HTERT RPE-1 (cell line): ENCODE measurements around the gene FOSL1.
"Not testable (repeated sequence)": the region's sequence is repeated elsewhere in the genome, so short reads cannot be mapped to it uniquely, and the experiment has no call there.

Experiments
- in situ Hi-C: fragments of 300-500 bp; cut with MboI; formaldehyde crosslinking; loops from 4 replicates; pipeline ENCODE4 v1.14.3; 2020; ENCODE audit warnings: low sequenced_read_pairs

The FOSL1 gene

DNA sequence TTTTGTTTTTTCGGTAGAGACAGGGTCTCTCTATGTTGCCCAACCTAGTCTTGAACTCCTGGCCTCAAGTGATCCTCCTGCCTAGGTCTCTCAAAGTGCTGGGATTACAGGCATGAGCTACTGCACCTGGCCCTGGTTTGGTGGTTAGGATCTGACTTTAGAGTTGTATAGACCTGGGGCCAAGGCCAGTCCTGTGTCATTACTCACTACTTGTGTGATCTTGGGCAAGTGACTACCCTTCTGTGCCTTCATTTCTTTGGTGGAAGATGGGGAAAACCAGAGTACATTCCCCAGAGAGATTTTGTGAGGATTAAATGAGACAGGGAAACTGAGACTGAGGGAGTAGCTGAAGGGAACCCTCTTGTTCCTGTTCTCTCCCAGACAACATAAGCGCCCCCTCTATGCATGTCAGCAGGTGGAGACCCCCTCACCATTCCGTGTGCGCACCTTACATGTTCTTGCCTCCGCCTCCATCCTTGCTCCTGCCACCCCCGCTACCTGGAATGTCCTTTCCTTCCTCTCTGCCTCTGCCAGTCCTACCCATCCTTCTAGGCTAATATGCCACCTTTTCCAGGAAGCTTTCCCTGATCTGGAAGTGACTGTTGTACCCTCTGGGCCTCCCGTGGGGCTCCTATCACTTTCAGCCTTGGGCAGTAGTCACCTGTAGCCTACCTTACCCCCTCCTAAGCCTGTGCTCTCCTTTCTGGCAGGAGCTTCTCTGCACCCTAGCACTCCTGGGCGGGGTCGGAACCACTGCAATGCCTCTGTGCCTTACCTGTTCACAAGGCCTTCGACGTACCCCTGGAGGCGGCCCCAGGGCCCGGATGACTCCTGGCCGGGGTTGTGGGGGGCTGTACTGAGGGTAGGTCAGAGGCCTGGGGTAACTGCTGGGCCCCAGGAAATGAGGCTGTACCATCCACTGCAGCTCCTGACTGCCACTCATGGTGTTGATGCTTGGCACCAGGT, 3.9 kb downstream of the FOSL1 start:
- in situ Hi-C loops, result no loop called here

- in situ Hi-C loops, result no loop called here
These were observed 4.7 kb downstream of the FOSL1 start for GRCh38 chr11:65895482-65895981.

- in situ Hi-C loops, result no loop called here
These were observed 6.1 kb downstream of the FOSL1 start for GRCh38 chr11:65894034-65894591.

DNA sequence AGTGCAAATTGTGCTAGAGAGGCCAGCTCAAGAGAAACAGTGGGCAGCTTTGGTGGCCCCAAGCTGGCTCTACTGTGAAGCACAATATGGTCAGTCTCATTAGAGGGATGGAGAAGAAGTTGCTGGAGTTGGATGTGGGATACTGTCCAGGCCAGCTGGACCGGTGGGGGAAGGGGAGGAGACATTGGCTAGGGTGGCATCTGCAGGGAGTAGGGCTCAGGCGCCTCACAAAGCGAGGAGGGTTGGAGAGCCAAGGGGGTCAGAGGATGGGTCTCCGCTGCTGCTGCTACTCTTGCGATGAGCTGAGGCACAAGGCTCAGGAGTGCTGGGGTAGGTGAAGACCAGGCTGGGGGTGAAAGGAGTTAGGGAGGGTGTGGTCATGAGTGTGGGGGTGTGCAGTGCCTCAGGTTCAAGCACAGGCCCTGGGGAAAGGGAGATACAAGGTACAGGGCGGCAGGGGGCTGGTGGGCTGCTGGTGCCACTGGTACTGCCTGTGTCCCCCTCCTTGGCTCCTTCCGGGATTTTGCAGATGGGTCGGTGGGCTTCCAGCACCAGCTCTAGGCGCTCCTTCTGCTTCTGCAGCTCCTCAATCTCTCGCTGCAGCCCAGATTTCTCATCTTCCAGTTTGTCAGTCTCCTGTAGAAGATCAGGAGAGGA, 7.4 kb downstream of the FOSL1 start:
- in situ Hi-C loops, result no loop called here

DNA sequence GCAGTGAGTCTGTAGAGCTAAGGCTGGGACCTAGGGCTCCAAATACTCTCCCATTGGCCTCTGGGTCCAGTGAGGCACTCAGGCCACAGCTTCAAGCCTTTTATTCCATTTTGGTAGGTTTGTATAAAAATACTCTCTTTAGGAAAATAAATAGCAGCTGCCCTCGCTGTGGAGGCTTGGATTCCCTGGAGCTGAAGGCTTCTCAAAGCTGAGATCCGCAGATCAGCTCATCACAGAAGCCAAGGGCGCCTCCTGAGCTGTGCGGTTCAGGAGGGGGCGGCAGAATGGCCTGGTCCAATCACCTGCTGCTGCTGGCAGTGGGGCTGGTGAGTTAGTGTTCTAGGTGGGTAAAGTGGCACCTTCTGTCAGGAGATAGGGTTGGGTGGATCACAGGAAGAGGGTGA, 8.0 kb downstream of the FOSL1 start:
- in situ Hi-C loops, result not testable (repeated sequence)

DNA sequence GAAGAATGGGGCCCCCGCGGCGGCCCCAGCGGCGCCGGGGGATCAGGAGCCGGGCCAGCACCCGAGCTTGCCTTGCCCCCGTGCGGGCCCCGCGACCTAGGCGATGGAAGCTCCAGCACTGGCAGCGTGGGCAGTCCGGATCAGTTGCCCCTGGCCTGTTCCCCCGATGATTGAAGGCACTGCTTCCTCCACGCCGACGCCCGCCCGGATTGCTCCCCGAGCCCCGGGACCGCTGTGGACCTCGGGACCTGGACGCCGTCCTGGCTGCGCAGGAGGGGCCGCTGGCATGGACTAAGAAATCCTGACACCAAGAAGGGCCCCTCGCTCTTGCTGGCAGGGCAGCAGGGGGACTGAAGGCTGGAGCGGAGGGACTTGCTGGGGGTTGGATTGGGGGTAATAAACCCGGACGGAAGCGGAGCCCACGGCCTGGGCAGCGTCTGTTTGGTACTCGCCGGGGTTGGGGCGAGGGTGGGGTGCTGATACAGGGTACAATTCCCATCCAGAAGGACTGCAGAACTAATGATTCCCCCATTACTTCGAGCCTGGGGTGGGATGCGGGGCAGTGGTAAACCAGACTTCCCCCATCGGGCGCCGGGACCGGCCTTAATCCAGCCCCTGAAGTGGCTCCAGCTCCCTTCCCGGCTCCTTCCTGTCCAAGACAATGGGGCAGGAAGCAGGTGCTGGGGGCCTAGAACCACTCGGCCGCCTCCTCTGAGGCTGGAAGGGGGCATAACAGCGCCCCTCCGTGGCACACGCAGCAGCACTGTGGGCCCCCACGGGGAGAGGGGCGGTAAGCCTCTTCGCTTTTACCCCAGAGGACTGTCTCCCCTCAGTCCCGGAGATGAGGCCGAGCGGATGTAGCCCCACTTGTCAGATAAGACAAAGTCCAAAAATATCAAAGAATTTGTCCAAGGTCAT, 8.7 kb downstream of the FOSL1 start:
- in situ Hi-C loops, result no loop called here

DNA sequence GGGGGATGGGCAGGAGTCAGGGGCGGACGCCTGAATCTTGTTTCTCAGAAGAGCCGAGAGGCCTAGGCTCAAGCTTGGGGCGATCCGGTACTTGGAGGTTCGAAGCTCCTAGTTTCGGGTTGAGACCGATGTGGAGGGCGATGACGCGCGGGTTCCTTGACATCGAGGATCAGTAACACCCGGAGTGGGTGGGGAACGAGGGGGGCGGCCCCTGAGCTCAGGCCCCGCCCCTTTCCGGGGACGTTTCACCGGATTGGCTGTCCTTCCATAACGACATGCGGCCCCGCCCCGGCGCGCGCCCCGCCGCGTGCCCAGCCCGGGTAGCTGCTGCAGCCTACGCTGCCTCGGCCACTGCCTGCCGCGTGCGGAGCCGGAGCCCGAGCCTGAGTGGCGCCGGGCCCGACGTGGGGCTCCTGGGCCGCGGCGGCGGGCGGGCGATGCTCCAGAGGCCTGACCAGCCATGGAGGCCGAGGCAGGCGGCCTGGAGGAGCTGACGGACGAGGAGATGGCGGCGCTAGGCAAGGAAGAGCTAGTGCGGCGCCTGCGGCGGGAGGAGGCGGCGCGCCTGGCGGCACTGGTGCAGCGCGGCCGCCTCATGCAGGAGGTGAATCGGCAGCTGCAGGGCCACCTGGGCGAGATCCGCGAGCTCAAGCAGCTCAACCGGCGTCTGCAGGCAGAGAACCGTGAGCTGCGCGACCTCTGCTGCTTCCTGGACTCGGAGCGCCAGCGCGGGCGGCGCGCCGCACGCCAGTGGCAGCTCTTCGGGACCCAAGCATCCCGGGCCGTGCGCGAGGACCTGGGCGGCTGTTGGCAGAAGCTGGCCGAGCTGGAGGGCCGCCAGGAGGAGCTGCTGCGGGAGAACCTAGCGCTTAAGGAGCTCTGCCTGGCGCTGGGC, 9.6 kb downstream of the FOSL1 start, which contains the start of gene CCDC85B:
Gene CCDC85B, plus strand, starts transcription at position 350 of the 895 bp plus-strand sequence. Its CDS starts 111 bp downstream, at position 461.
- in situ Hi-C loops, result no loop called here

- in situ Hi-C loops, result no loop called here
These were observed 11.9 kb downstream of the FOSL1 start, which contains the start of gene FIBP for GRCh38 chr11:65888163-65888814. Gene FIBP (minus strand): TSS chr11:65888471. CDS start chr11:65888418, 53 bp downstream.

GRCh38 chr11:65887723-65888162, 12.4 kb downstream of the FOSL1 start:
- in situ Hi-C loops, result no loop called here

GRCh38 chr11:65886826-65887722, 13.1 kb downstream of the FOSL1 start:
- in situ Hi-C loops, result no loop called here

GRCh38 chr11:65885808-65886536, 14.2 kb downstream of the FOSL1 start:
- in situ Hi-C loops, result no loop called here

DNA sequence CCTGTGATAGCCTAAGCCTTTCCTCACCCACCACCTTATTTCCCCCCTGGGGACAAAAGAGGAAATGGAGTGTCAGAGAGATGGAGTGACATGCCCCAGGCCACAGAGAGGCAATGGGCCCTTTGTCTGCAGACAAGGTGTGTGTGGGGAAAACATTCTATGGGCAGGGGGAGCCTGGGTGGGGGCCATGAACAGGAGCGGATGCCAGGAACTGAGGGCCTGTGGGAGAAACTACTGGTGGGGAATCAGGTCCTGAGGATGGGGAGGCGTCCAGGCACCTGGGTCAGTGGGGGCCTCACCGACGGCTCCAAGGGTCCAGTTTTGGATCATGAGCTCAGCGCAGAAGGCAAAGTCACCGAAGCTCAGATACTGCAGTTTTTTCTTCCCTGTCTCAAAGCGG, 15.0 kb downstream of the FOSL1 start:
- in situ Hi-C loops, result no loop called here

DNA sequence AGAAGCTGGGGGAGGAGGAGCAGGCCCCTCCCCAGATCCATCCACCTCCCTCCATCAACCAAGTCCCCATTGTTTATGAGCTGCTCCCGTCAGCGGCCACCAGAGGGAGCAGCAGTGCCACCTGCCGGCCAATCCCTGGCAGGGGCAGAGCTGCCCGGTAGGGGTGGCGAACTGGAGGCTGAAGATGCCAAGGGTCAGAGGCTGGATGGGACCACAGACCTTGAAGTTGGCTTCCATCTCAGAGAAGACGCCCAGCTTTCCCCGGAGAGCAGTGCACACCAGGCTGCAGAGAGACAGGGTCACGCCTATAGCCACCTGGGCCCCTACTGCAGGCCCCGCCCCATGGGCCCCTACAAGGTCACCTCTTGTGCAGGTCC, 15.5 kb downstream of the FOSL1 start:
- in situ Hi-C loops, result no loop called here

DNA sequence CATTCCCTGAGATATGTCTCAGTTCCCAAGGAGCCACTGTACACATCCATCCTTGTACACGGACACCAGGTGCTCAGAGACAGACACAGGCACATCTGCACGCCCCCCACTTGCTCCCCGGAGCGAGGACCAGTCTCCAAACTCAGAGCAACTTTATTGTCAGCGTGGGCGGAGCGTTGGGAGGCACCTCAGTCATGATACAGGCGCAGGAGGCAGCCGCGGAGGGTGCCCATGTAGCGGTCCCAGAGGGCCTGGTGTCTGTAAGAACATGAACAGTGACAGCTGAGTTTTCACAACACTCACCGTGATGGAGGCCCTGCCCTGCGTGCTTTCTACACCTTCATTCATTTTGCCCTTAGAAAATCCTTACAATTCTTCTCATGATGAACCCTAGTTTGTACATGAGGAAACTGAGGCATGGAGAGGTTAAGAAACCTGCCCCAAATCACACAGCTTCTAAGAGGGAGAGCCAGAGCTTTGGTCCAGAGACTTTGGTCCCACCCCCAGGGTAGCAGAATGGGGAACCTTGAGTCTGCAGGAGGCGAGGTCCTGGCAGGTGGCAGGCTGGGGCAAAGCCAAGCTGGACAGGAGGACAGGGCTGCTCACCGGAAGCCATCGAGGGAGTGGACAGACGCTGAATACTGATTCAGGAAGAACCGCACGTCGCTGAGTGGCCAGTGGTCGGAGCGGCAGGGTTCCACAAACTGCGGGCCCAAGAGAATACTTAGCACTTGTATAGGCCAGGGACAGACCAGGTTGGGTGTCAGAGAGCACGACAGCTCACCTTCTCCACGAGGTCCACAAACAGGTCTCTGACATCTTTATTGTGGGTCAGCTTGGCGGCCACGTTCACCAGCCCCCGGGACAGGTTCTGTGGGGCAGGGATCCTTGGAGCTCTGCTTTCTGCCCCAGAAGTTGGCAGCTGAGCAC, 16.1 kb downstream of the FOSL1 start:
- in situ Hi-C loops, result no loop called here

- in situ Hi-C loops, result no loop called here
These were observed 17.0 kb downstream of the FOSL1 start for GRCh38 chr11:65883058-65883761.
